ENCODE measurements around the gene MECP2.
"Not testable (repeated sequence)": the region's sequence is repeated elsewhere in the genome, so short reads cannot be mapped to it uniquely, and the experiment has no call there.

The MECP2 gene

GRCh38 chrX:154017766-154018517, 79.6 kb downstream of the MECP2 start:
- DNase-seq (ENCODE audit: low read depth, low spot score): no peak

- no peak for DNase-seq (ENCODE audit: low read depth, low spot score)
Observed at GRCh38 chrX:154016366-154017076, 81.0 kb downstream of the MECP2 start.

GRCh38 chrX:154015581-154016264, 81.8 kb downstream of the MECP2 start:
- no peak for DNase-seq (ENCODE audit: low read depth, low spot score)

- DNase-seq (ENCODE audit: low read depth, low spot score): no peak
Observed at GRCh38 chrX:154014429-154015380, 82.8 kb downstream of the MECP2 start.

- no peak for DNase-seq (ENCODE audit: low read depth, low spot score)
Observed at GRCh38 chrX:154013614-154014360, 83.7 kb downstream of the MECP2 start.

- DNase-seq (ENCODE audit: low read depth, low spot score): no peak
Observed at GRCh38 chrX:154013001-154013421, 84.5 kb downstream of the MECP2 start.

- no peak for DNase-seq (ENCODE audit: low read depth, low spot score)
Observed at GRCh38 chrX:154012336-154012991, 85.1 kb downstream of the MECP2 start.

DNA sequence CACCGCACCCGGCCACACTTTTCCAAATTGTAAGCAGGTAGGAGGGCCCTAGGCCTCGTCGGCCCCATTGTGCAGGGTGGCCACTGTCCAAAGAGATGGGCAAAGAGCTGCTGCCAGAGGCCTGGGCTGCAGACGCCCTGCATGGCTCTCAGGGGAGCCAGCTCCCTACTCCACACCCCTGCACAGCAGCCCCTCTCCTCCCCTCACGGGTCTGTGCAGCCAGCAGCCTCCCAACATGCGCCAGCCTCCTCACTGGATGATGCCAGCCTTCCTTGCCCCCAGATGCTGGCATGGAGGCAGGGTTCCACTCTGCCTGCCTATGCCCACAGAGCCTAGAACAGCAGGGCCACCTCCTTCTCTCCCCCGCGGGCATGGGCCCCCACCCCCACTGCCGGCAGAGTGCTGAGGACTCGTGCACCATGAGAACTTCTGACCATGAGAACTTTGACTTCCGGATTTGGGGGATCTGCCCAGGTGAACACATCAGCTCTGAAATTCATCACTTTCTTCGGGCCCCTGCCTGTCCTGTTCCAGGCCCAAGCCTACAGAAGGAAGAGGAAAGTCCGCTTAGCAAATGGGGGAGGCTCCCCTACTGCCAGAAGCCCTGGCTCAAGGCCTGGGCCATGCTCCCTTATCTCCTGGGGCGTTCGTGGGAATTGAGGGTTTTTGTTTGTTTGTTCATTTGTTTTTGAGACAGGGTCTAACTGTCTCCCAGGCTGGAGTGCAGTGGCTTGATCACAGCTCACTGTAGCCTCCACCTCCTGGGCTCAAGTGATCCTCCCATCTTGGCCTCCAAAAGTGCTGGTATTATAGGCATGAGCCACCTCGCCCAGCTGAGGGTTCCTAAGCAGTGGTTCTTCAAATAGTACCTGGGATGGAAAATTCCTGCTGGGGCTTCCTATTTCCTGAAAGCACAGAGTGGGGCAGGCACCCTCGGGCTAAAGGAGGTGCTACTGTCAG, 85.9 kb downstream of the MECP2 start:
- no peak for DNase-seq (ENCODE audit: low read depth, low spot score)

DNA sequence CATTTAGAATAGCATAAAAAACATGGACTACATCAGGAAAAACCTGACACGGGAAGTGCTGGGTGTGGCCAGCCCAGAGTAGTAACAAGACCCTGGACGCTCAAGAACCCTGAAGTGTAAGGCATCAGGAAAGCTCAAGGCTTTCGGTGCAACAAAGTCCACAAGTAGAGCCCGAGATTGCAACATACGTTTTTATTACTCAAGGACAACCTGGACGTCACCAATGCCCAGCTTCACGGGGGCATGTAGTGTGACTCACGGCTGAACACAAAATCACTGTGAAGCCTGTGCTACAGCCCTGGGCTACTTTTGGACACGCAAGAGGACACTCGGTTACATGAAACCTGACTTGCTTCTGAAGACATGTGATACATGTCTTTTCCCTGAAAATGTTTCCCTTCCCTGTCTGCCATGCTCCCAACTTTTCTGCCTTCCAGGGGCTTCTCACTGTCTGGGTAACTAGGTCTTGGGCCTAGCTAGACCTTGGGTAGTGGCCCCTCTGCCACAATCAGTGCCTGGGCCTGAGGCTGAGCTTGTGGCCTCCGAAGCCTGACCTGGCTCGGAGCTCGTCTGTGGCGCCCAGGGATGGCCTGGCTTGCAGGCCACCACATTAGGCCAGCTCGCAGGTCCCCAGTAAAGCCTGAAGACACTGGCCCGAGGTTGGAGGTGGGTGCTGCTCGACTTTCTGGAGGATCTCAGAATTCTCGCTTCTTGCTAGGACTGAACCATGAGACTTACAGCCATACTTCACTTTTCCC, 87.0 kb downstream of the MECP2 start:
- no peak for DNase-seq (ENCODE audit: low read depth, low spot score)

GRCh38 chrX:154008521-154008920, 89.0 kb downstream of the MECP2 start:
- DNase-seq (ENCODE audit: low read depth, low spot score): no peak

DNA sequence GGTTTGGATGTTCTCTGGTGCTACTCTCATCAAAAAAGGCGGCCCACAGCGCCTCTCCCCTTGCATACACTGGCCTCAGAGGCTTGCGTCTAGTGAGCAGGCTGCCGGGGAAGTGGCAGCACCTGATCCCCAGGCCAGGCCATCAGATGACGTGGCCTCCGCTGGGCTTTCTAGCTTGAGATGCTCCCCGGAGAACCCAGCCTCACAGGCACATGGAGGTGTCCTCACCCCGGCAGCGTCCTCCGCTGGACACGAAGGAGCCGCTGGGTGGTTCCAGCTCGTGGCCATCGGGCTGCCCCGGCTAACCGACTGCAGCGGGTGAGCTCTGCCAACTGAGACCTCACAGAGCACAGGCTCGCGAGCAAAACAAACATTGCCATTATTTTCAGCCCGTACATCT, 90.6 kb downstream of the MECP2 start:
- no peak for DNase-seq (ENCODE audit: low read depth, low spot score)

DNA sequence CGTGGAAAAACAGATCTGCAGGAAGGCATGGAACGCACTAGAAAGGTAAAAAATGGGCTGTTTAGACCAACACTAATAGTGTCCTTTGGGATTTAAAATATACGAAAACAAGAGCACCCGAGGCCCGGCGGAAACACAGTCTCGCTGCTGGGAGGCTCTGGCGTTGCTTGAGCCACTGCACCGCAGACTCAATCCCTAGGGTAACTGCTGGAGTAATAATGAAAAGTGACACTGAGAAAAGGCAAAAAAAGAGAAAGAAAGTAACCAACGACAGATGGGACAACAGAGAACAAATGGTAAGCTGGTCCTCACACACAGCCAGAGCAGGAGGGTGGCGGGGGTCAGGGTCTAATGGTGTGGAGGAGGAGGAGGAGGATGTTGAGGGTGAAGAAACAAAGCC, 93.2 kb downstream of the MECP2 start:
- DNase-seq (ENCODE audit: low read depth, low spot score): no peak

- no peak for DNase-seq (ENCODE audit: low read depth, low spot score)
Observed at GRCh38 chrX:154002215-154002719, 95.2 kb downstream of the MECP2 start.

GRCh38 chrX:154000051-154000450, 97.5 kb downstream of the MECP2 start:
- no peak for DNase-seq (ENCODE audit: low read depth, low spot score)

DNA sequence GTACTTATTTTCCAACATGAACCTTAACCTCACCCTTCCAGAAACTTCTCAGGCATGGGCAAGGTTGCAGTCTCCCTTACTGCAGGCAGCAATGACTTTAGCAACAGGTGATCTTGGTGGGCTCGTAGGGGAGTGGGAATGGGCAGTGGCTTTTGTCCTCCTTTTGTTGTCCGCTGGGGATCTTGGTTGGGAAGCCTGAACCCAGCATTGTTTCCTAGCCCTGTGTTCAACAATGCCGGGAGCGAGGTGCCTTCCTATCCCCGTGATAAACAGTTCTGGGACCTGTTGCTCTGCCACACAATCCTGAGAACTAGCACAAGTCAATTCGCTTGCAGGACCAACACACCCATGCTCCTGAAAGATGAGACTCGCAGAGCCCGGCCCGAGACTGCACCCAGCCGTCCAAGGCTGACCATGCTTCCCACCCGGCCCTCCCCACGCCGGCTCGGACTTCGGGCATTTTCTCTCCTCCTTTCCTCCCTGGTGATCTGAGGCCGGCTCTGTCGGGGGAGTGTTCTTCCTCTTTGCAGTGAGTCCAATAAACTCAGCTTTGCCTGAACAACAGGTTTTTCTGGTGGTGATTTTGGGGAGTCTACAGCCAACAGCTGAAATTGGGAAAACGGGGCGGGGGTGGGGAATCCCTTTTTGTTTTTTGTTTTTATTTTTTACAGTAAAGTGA, 98.0 kb downstream of the MECP2 start:
- DNase-seq (ENCODE audit: low read depth, low spot score): no peak

DNA sequence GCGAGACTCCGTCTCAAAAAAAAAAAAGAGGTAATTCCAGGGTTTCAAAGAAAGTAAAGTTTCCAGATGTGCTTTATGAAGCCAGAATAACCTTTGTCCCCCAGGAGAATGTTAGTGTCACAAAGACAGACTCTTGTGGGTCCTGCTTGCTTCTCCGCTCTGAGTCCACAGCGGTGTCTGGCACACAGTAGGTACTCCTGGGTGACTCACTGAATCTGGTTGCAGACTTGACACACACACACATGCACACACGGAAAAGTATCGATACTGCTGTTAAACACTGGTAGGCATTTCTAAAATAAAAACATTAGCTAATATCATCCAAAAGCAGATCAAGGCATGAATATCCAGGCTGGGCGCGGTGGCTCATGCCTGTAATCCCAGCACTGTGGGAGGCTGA, 102.0 kb downstream of the MECP2 start:
- no peak for DNase-seq (ENCODE audit: low read depth, low spot score)

DNA sequence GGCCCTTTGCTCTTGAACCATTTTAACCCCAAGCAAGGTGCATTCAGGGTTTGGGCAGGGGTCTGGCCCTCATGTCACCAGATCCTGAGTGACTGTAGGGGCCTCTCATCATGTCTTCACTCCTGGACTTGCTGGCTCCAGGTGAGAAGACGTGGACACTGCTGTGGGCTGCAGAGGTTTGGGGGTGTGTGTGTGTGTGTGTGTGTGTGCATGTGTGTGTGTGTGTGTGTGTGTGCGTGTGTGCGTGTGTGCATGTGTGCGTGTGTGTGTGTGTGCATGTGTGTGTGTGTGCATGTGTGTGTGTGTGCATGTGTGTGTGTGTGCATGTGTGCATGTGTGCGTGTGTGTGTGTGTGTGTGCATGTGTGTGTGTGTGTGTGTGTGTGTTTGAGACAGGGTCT, 103.1 kb downstream of the MECP2 start:
- not testable (repeated sequence) for DNase-seq (ENCODE audit: low read depth, low spot score)

- no peak for DNase-seq (ENCODE audit: low read depth, low spot score)
Observed at GRCh38 chrX:153993978-153994377, 103.5 kb downstream of the MECP2 start.

Data from iPS DF 19.7 (cell line).